Body of pancreas (tissue), 4 donors: ENCODE results near the gene DGCR8. TPM values are rescaled to one million over a fixed set of nuclear protein-coding genes. Genes with fewer than 3 reads are reported as not detected.
"Not testable (repeated sequence)": the region's sequence is repeated elsewhere in the genome, so short reads cannot be mapped to it uniquely, and the experiment has no call there.

Experiments used
- ATAC-seq: fragments of 150-250 bp; one replicate; pipeline ENCODE4 v1.9.1; 2016
- DNase-seq, 4 donors: peaks; one replicate each; pipeline ENCODE4 v3.0.0-alpha.2; 2019
- H3K27ac ChIP-seq, 4 donors: fragments of 200-600 bp; sonication (generic); 1 replicate in 3 of 4; 2 replicates in 1 of 4; pipeline versions ENCODE4 v1.5.1 to v1.6.1; 2016 to 2019; ENCODE audit warnings: mild to moderate bottlenecking in 1 of 4, mixed read lengths in 1 of 4, moderate library complexity in 1 of 4
- H3K27me3 ChIP-seq, 2 donors: fragments of 200-600 bp; sonication (generic); one replicate each; pipeline ENCODE4 v1.6.0; 2016; ENCODE audit warnings: mild to moderate bottlenecking in 1 of 2
- H3K36me3 ChIP-seq, 2 donors: fragments of 200-600 bp; sonication (generic); replicated peaks in 1 of 2; 2 replicates each; pipeline ENCODE4 v1.5.1; 2016; ENCODE audit warnings: low read depth in 2 of 2; ENCODE audit not compliant: insufficient read depth in 1 of 2
- H3K4me1 ChIP-seq: fragments of 200-600 bp; sonication (generic); one replicate; pipeline ENCODE4 v1.6.0; 2016
- H3K4me3 ChIP-seq, 2 donors: fragments of 200-600 bp; sonication (generic); 1 replicate in 1 of 2; 2 replicates in 1 of 2; pipeline ENCODE4 v1.5.1; 2016 to 2019
- H3K9me3 ChIP-seq, 3 donors: fragments of 200-600 bp; sonication (generic); 1 replicate in 2 of 3; 2 replicates in 1 of 3; pipeline ENCODE4 v1.5.1; 2016
- CTCF ChIP-seq, 7 experiments: fragments of 450-650 bp in 4 of 7; fragments of 200-600 bp in 3 of 7; sonication (generic) in 3 of 7; IDR thresholded peaks; one replicate each; pipeline ENCODE4 v1.5.1; 2016 to 2019; ENCODE audit warnings: antibody characterized with exemption in 7 of 7
- POLR2A ChIP-seq, 3 donors: fragments of 450-650 bp; IDR thresholded peaks; one replicate each; pipeline ENCODE4 v1.6.1; 2016; ENCODE audit warnings: antibody characterized with exemption in 3 of 3, mild to moderate bottlenecking in 2 of 3
- WGBS, 2 donors: methylation state at CpG; one replicate each; pipeline ENCODE4 v1.1.5; 2017; 5-methylcytosine and 5-hydroxymethylcytosine counted together
- intact Hi-C: fragments of 100-400 bp; cut with DNase I; formaldehyde crosslinking; loops from one replicate; pipeline ENCODE4 v1.15.1; 2023
- total RNA-seq, 2 donors: library from RNA; depleted of rRNA; stranded (reverse); fragments of >200 nt; gene quantifications; one replicate each; pipeline ENCODE4 v1.1.0, GENCODE V29; 2016

The DGCR8 gene
- total RNA-seq, 2 donors from 2014 or later, result 25.7 to 53.4 TPM

GRCh38 chr22:20157430-20158183 lies 77.6 kb downstream of the DGCR8 start:
- Histone ChIP-seq H3K4me1 (peaks cover 7% of the 10 kb centered on the region), H3K36me3 (no peaks in the 10 kb centered on the region), H3K9me3 (no peaks in the 10 kb centered on the region), H3K4me3 (no peak overlapping the region), H3K27me3 (no peaks in the 10 kb centered on the region), H3K27ac (no peak overlapping the region)
- 33 to 50% methylated on average over 3 to 15 of the region's 15 CpGs for WGBS, 2 donors
- intact Hi-C loops, result loop anchor here (2.0 kb wide), 1 partner anchor 127 kb away; no protein-coding TSS in a partner anchor
- no peak for ATAC-seq
- TF ChIP-seq CTCF (IDR thresholded peaks at IDR 0.05) (no peak), POLR2A (IDR thresholded peaks at IDR 0.05) (no peak)
- DNase-seq, result no peak

GRCh38 chr22:20158391-20159036 lies 78.5 kb downstream of the DGCR8 start:
- no peak overlapping the region for H3K27ac ChIP-seq
- H3K36me3 ChIP-seq, result no peaks in the 10 kb centered on the region
- ATAC-seq, result no peak
- H3K27me3 ChIP-seq, result no peaks in the 10 kb centered on the region
- 71 to 78% methylated on average over 11 to 14 of the region's 15 CpGs for WGBS, 2 donors
- intact Hi-C loops, result loop anchor here (2.0 kb wide), 1 partner anchor 126 kb away; no protein-coding TSS in a partner anchor
- no peak for TF ChIP-seq CTCF (IDR thresholded peaks at IDR 0.05)
- TF ChIP-seq POLR2A (IDR thresholded peaks at IDR 0.05), result no peak
- no peak overlapping the region for H3K4me3 ChIP-seq
- H3K4me1 ChIP-seq, result peaks cover 7% of the 10 kb centered on the region
- no peaks in the 10 kb centered on the region for H3K9me3 ChIP-seq
- DNase-seq, result no peak

- H3K9me3 ChIP-seq, result no peaks in the 10 kb centered on the region
- H3K27me3 ChIP-seq, result no peaks in the 10 kb centered on the region
- no peaks in the 10 kb centered on the region for H3K36me3 ChIP-seq
- H3K27ac ChIP-seq, result no peak overlapping the region
- ATAC-seq (no peak), DNase-seq (no peak)
- WGBS, 2 donors, result 43 to 53% methylated on average over 3 to 8 of the region's 9 CpGs
- peaks cover 7% of the 10 kb centered on the region for H3K4me1 ChIP-seq
- H3K4me3 ChIP-seq, result no peak overlapping the region
- TF ChIP-seq POLR2A (IDR thresholded peaks at IDR 0.05) (no peak), CTCF (IDR thresholded peaks at IDR 0.05) (no peak)
- intact Hi-C loops, result loop anchor here (2.0 kb wide), 1 partner anchor 126 kb away; no protein-coding TSS in a partner anchor
Measured at GRCh38 chr22:20159076-20159475, 79.0 kb downstream of the DGCR8 start.

GRCh38 chr22:20159531-20159930 lies 79.5 kb downstream of the DGCR8 start:
- H3K27ac ChIP-seq, H3K4me1 ChIP-seq, H3K4me3 ChIP-seq, H3K9me3 ChIP-seq, H3K36me3 ChIP-seq, DNase-seq, H3K27me3 ChIP-seq, ATAC-seq: not testable (repeated sequence)
- WGBS, 2 donors, result 79 to 91% methylated on average over 5 to 7 of the region's 14 CpGs
- intact Hi-C loops, result loop anchor here (2.0 kb wide), 1 partner anchor 125 kb away; no protein-coding TSS in a partner anchor

- Histone ChIP-seq H3K36me3 (no peaks in the 10 kb centered on the region), H3K27ac (no peak overlapping the region), H3K4me3 (no peak overlapping the region), H3K4me1 (peaks cover 7% of the 10 kb centered on the region), H3K27me3 (no peaks in the 10 kb centered on the region), H3K9me3 (no peaks in the 10 kb centered on the region)
- DNase-seq (no peak), ATAC-seq (no peak)
- TF ChIP-seq CTCF (IDR thresholded peaks at IDR 0.05) (no peak), POLR2A (IDR thresholded peaks at IDR 0.05) (no peak)
- intact Hi-C loops, result no loop called here
- WGBS, 2 donors, result 78 to 83% methylated on average over 8 to 10 of the region's 10 CpGs
Measured at GRCh38 chr22:20160041-20160440, 80.0 kb downstream of the DGCR8 start.
